Measurements from ENCODE around the gene SIN3B.
"Not testable (repeated sequence)": the region's sequence is repeated elsewhere in the genome, so short reads cannot be mapped to it uniquely, and the experiment has no call there.

Gene SIN3B

GRCh38 chr19:16869331-16869972 lies 40.3 kb downstream of the SIN3B start:
- DNase-seq (ENCODE audit: insufficient read length, low spot score) (no peak), FAIRE-seq (no peak)
- TF ChIP-seq POLR2A (IDR thresholded peaks at IDR 0.05; ENCODE audit: low read depth, low read length), result no peak

- FAIRE-seq, result no peak
- no peak for DNase-seq (ENCODE audit: insufficient read length, low spot score)
- TF ChIP-seq POLR2A (IDR thresholded peaks at IDR 0.05; ENCODE audit: low read depth, low read length), result no peak
Measured at GRCh38 chr19:16871871-16872270, 42.7 kb downstream of the SIN3B start.

GRCh38 chr19:16872728-16873127 lies 43.5 kb downstream of the SIN3B start:
- TF ChIP-seq POLR2A (IDR thresholded peaks at IDR 0.05; ENCODE audit: low read depth, low read length), result no peak
- DNase-seq (ENCODE audit: insufficient read length, low spot score) (no peak), FAIRE-seq (no peak)

- TF ChIP-seq POLR2A (IDR thresholded peaks at IDR 0.05; ENCODE audit: low read depth, low read length), result no peak
- FAIRE-seq, result no peak
- no peak for DNase-seq (ENCODE audit: insufficient read length, low spot score)
Measured at GRCh38 chr19:16873594-16873993, 44.4 kb downstream of the SIN3B start.

GRCh38 chr19:16874250-16874977 lies 45.2 kb downstream of the SIN3B start:
- no peak for TF ChIP-seq POLR2A (IDR thresholded peaks at IDR 0.05; ENCODE audit: low read depth, low read length)
- DNase-seq (ENCODE audit: insufficient read length, low spot score) (no peak), FAIRE-seq (no peak)

GRCh38 chr19:16874978-16875299 lies 45.7 kb downstream of the SIN3B start:
- FAIRE-seq; DNase-seq (ENCODE audit: insufficient read length, low spot score): not testable (repeated sequence)

- no peak for TF ChIP-seq POLR2A (IDR thresholded peaks at IDR 0.05; ENCODE audit: low read depth, low read length)
- no peak for FAIRE-seq
- DNase-seq (ENCODE audit: insufficient read length, low spot score), result no peak
Measured at GRCh38 chr19:16875584-16876555, 46.7 kb downstream of the SIN3B start.

GRCh38 chr19:16876904-16877361 lies 47.7 kb downstream of the SIN3B start:
- FAIRE-seq (no peak), DNase-seq (ENCODE audit: insufficient read length, low spot score) (no peak)
- TF ChIP-seq POLR2A (IDR thresholded peaks at IDR 0.05; ENCODE audit: low read depth, low read length), result no peak

GRCh38 chr19:16877581-16877980 lies 48.4 kb downstream of the SIN3B start:
- TF ChIP-seq POLR2A (IDR thresholded peaks at IDR 0.05; ENCODE audit: low read depth, low read length), result no peak
- FAIRE-seq (no peak), DNase-seq (ENCODE audit: insufficient read length, low spot score) (no peak)

- DNase-seq (ENCODE audit: insufficient read length, low spot score) (no peak), FAIRE-seq (no peak)
- TF ChIP-seq POLR2A (IDR thresholded peaks at IDR 0.05; ENCODE audit: low read depth, low read length), result no peak
Measured at GRCh38 chr19:16878181-16878965, 49.2 kb downstream of the SIN3B start.

GRCh38 chr19:16880884-16881554 lies 51.8 kb downstream of the SIN3B start:
- FAIRE-seq, result no peak
- DNase-seq (ENCODE audit: insufficient read length, low spot score), result no peak
- TF ChIP-seq POLR2A (IDR thresholded peaks at IDR 0.05; ENCODE audit: low read depth, low read length), result no peak

GRCh38 chr19:16882146-16882545 lies 52.9 kb downstream of the SIN3B start:
- no peak for TF ChIP-seq POLR2A (IDR thresholded peaks at IDR 0.05; ENCODE audit: low read depth, low read length)
- DNase-seq (ENCODE audit: insufficient read length, low spot score) (no peak), FAIRE-seq (no peak)

GRCh38 chr19:16883522-16883921 lies 54.3 kb downstream of the SIN3B start:
- DNase-seq (ENCODE audit: insufficient read length, low spot score), result no peak
- no peak for TF ChIP-seq POLR2A (IDR thresholded peaks at IDR 0.05; ENCODE audit: low read depth, low read length)
- no peak for FAIRE-seq

Measured in H54 (cell line).